HuH-7 (cell line): ENCODE results near the gene MYBL2.
A peak's percentile ranks its signal among the peaks of the same experiment; 100 is the strongest.

Experiments used
- DNase-seq: peaks from one replicate; pipeline ENCODE4 v3.0.0; 2011; ENCODE audit warnings: low spot score

MYBL2 gene

GRCh38 chr20:43723186-43723585 lies 56.3 kb downstream of the MYBL2 start:
- no peak for DNase-seq

- DNase-seq = no peak
Observed at GRCh38 chr20:43723735-43724134, 56.8 kb downstream of the MYBL2 start.

DNA sequence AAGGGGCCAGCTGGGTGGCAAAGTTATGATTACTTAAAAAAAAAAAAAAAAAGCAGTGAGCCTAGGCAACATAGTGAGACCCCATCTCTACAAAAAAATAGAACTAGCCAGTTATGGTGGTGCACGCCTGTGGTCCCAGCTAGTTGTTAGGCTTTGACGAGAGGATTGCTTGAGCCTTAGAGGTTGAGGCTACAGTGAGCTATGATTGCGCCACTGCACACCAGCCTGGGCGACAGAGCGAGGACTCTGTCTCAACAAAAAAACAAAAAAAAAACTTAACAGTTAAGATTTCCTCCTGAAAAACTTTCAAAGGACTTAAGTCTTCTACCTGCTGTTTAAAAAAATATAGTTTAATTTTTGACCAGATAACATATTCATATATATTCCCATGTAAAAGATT lies 57.5 kb downstream of the MYBL2 start:
- DNase-seq = no peak

GRCh38 chr20:43725666-43726065 lies 58.8 kb downstream of the MYBL2 start:
- DNase-seq = no peak

- no peak for DNase-seq
Observed at GRCh38 chr20:43726333-43726732, 59.4 kb downstream of the MYBL2 start.

- DNase-seq = no peak
Observed at GRCh38 chr20:43726811-43727338, 60.0 kb downstream of the MYBL2 start, which contains the start of gene GTSF1L. Gene GTSF1L (minus strand): TSS chr20:43727002. CDS start chr20:43726694, 308 bp downstream.

GRCh38 chr20:43727980-43728590 lies 61.2 kb downstream of the MYBL2 start:
- no peak for DNase-seq

DNA sequence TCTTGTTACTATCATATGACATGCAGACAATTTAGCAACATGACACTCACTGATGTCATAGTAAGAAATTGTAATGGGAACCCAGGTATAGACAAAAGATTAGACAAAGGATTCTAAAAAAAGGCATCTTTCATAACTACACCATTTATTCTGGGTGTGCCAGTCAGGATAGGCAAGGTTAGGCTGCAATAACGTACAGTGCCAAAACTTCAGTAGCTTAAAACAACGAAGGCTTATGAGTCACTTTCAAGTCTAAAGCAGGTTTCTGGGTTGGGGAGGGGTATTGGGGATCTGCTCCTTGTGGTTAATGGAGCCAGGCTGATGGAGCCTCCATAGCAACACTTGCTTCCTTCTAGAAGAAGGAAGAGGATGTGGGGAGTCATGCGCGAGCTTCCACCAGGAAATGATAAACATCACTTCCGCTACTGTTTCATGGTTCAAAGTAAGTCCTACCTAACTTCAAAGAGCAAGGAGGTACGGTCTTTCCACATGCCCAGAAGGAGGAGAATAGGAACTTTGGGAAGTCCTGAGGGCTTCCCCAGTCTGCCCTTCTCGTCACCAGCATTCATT lies 61.9 kb downstream of the MYBL2 start:
- DNase-seq = no peak

GRCh38 chr20:43731469-43731868 lies 64.6 kb downstream of the MYBL2 start:
- no peak for DNase-seq

- no peak for DNase-seq
Observed at GRCh38 chr20:43731927-43732326, 65.0 kb downstream of the MYBL2 start.

- no peak for DNase-seq
Observed at GRCh38 chr20:43736588-43737158, 69.8 kb downstream of the MYBL2 start.

DNA sequence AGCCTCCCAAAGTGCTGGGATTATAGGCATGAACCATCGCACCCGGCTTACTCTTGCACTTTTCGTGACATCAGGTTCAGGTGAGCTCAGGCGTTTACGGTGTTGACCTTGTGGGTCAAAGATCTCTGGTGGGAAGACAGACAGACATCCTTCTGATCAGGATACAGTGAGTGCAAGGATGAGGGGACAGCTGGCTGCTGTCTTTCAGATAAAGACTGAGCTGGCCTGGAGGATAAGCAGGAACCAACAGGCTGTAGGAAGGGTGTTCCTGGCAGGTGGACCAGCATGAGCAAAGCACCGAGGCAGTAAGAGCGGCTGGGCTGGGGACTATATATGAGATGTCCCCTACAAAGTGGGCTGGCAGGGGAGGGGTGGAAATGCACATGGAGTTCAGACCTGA lies 71.0 kb downstream of the MYBL2 start:
- DNase-seq = no peak

DNA sequence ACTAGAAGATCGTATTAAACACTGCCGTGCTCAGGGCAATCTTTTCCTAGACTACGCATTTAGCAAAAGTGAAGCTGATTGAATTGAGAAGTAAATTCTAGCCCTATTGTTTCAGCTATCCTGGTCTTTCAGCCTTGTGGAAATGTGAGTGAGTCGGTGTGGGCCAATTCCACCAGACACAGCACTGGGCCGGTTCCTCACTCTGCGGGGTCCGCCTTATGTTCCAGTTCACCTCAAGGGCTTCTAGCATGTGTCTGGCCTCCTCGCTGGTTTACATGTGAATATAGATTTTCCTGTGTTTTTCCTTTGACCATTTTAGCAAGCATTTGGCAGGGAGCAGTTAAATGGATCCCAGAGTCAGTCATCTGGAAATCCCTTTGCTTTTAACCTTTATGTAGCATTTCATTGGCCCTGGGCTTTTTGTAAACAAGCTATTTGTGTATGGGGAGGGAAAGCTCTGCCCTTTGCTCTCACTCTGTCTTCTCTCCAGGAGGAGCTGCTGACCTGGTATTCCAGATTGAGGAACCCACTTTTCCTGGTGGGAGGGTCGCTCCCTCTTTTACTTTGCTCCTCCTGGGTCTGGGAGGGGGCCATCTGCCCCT lies 72.3 kb downstream of the MYBL2 start:
- DNase-seq = no peak

- DNase-seq = no peak
Observed at GRCh38 chr20:43740642-43741041, 73.7 kb downstream of the MYBL2 start.

DNA sequence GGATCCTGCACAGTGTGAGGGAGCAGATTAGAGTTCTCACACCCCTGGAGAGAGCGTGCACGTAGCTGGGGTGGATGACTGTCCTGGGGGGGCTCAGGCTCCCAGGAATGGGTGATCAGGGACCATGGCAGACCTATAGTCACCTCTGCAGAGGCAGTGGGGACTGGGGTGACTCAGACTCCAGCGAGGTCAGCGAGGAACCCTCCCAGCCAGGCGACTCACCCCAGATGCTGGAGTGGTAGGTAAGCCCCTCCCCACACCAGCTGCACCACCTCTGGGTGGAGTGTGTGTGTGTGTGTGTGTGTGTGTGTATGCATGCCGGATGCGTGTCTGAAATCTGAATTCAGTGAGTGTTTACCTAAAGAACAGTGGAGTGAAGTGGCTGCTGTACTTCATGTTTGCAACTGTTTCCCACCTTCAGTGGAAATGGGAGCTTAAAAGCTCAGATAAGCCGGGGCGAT lies 77.3 kb downstream of the MYBL2 start:
- DNase-seq = no peak

- no peak for DNase-seq
Observed at GRCh38 chr20:43744966-43745730, 78.2 kb downstream of the MYBL2 start.

- DNase-seq = no peak
Observed at GRCh38 chr20:43746344-43747137, 79.6 kb downstream of the MYBL2 start.

GRCh38 chr20:43748274-43748673 lies 81.4 kb downstream of the MYBL2 start:
- DNase-seq = no peak

GRCh38 chr20:43749734-43750294 lies 82.9 kb downstream of the MYBL2 start:
- DNase-seq = peak; percentile 80

DNA sequence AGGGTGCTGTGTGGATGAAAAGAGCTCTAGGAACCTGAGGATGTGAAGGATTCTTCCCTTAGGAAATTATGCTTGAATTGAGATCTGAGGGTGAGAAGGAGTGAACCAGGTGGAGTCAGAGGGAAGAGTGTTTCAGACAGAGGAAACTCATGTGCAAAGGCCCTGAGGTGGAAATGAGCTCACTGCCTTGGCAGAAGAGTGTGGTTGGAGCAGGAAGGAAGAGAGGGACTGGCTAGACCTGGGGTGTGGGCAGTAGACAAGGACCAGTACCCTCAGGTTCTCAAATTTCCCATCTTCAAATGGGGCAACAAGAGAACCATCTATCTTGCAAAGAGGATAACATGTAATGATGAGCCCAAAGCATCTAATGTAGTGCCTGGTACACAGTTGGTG lies 83.9 kb downstream of the MYBL2 start:
- DNase-seq = no peak
